Left kidney (tissue), 2 donors: Measurements from ENCODE around the gene ASTN2. TPM values are rescaled to one million over a fixed set of nuclear protein-coding genes. Genes with fewer than 3 reads are reported as not detected.

Experiments
- DNase-seq: peaks from one replicate; pipeline ENCODE4 v3.0.0-alpha.2; 2013
- polyA plus RNA-seq: library from polyadenylated mRNA; unstranded; fragments of 120-200 nt; gene quantifications from one replicate; pipeline ENCODE4 v1.2.1, GENCODE V29; 2013; ENCODE audit not compliant: insufficient read length

The ASTN2 gene
- polyA plus RNA-seq, 1 donor: 17.2 TPM

DNA sequence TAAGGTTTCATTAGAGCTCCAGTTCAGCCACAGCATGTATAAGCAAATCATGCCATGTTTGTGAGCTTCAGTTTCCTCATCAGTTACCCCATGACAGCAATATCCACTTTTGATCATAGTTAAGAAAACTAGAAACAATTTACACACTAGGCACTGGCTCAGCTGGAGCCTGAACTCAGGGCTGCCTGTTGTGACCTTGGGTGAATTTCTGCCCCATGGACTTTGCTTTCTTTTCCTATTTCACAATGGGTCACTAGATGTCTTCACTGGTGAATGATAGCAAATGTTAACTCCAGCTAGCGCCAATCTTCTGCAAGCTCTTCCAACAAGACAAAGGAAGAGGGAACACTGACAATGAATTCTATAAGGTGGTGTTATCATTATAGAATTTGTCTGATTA is 961.1 kb downstream of the ASTN2 start:
- DNase-seq: no peak

DNA sequence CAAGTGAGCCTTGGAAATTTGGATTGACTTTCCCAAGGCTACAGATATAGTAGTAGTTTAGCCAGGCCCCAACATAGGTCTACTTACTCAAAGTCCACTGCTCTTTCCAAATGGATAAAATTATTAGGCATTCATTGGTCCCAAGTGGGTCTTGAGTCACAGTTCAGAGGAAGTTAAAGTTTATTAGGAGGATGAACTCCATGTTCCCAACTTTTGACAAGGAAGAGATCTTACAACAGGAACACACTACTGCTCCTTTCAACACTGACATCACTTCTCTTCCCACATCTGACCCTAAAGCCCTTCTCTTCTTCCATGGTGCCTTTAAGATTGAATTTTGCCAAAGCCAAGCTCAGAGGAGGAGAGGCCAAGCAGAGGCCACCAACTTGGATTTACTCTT is 962.2 kb downstream of the ASTN2 start:
- no peak for DNase-seq

DNA sequence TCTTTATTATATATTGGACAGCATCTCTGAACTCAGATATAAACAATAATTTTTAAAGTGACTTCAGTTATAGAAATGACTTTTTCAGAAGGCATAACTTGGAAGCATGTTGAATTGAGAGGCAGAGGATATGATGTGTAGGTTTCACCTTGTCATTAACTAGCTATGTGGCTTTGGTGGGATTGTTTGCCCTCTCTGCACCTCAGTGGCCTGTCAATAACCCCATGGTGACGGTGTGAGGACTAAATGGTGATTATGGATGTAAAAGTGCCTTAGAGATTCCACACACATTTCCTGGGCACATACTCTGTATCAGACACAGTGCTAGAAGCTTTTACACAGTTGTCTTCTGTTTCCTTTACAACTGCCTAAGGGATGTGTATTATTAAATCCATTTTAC is 962.6 kb downstream of the ASTN2 start:
- no peak for DNase-seq

DNA sequence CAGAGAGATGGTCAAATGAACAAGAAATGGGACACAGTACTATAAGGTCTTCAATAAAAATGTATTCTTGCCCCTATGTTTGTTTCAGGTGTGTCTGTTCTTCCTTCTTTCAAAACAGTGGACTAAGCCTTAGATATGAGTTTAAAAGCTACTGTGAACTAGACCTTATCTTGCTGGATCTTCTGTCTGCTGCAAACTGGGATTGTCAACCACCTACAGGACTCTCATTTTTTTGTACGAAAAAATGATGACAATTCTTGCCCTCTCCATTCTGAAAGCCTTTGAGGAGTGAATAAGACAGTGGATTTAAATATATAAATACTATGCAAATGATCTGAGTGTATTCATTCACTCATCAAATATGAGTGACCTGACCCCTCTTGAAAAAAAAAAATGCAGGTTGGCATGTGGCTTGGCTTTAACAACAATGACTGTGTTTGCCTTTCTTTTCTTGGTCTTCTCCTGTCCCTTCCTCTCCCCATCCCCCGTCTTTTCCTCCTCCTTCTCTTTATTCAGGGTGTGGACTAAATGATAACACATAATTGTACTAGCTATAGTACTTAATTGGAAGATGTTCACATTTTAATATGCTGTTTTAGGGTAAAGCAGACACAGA is 963.2 kb downstream of the ASTN2 start:
- no peak for DNase-seq

DNA sequence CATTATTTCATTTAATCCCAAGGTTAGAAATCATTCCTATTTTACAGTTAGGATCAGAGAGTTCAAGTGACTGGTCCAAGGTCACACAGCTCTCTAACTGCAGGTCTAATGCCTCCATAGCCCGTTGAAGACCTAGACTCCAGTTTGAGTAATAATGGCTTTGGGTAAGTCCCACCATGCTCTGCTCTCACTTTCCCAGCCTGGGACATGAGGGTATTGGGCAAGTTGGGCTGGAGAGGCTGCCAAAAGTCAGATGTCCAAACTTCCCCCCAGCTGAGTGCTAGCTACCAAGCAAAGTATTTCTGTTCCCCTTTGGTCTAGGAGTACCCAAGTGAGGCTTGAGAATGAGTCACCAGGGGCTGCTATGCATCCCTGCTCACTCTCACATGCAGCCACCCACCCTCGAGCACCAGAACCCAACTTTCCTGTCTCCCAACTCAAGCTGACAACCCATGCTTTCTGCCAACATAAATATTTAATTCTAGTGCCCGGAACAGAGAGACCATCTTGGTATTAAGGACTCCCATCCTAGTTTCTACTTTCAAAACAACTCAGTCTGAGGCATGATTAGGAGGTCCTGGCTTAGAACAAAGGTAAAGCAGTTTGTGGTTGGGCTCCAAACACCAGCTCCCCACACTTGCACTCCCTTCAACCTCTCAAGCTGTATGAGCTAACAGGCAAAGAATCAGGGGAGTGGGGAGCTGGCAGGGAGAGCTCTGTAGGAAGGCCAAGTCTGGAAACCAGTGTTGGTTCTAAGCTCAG is 964.3 kb downstream of the ASTN2 start:
- no peak for DNase-seq

DNA sequence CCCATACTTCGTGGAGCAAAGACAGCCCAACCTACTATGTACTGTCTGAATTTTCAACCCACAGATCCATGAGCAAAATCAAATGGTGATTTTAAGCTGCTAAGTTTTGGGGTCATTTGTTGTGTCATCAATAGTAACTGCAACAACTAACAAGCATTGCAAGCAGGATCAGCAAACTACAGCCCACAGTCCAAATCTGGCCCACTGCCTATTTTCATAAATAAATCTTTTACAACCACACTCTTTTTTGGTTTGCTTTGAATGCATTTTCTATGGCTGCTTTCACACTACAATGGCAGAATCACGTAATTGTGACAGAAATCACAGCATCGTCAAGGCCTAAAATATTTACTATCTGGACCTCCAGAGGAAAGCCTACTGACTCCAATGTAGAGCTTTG is 964.9 kb downstream of the ASTN2 start:
- DNase-seq: no peak

DNA sequence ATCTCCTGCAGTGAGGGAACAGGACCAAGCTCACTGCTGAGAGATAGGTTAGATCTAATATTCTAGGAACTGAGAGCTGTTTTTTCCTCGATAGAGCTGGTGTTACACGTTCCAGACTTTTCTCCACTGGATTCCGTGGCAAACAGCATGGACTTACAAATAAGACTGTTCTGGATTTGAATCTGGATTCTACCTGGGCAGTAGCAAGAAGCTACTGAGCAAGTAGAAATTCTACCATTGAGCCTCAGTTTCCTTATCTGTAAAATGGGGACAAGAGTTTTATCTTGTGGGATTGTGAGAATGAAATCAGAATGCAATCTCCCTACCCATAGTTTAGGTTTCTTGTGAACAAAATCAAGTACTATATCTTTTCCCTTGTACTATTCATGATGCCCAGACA is 966.4 kb downstream of the ASTN2 start:
- DNase-seq: no peak

- peak; percentile 70 for DNase-seq
Observed at GRCh38 chr9:116447934-116448333, 966.9 kb downstream of the ASTN2 start.

- DNase-seq: no peak
Observed at GRCh38 chr9:116442528-116442927, 972.3 kb downstream of the ASTN2 start.

GRCh38 chr9:116437411-116438370 is 977.2 kb downstream of the ASTN2 start:
- DNase-seq: no peak

DNA sequence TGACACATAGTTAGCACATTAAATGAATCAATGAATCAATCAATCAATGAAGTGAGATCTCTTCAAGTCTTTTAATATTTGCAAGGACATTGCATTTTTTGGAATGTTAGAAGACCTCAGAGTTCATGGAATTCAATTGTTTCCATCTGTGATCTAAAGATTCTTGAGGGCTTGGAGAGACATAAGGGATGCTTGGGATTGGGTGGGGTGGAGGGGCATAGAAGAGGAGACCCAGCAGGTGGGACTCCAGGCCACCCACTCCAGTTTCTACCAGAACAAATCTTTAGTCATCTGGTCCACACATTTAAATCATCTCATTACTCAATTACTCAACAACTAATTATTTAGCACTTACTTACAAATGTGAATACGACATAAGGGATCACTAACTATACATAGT is 978.7 kb downstream of the ASTN2 start:
- no peak for DNase-seq

GRCh38 chr9:116435706-116436105 is 979.2 kb downstream of the ASTN2 start:
- DNase-seq: no peak

DNA sequence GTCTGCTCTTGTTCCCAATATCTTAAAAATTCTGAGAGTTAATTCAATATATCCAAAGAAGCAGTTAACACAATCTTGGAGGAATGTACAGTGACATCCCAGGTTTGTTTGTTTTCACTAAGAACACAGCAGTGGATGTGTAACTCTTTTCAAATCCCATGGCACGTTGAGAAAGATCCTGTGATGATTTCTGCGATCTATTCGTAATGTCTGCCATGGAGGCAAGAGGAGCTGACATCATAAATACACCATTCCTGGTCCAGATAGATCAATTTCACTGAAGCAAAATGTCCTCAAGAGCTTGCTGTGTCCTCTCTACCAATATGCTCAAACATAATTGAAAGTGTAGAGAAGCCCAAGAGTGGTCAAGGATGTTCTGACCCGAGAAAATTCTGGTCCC is 980.5 kb downstream of the ASTN2 start:
- DNase-seq: no peak

- no peak for DNase-seq
Observed at GRCh38 chr9:116432051-116432450, 982.8 kb downstream of the ASTN2 start.

DNA sequence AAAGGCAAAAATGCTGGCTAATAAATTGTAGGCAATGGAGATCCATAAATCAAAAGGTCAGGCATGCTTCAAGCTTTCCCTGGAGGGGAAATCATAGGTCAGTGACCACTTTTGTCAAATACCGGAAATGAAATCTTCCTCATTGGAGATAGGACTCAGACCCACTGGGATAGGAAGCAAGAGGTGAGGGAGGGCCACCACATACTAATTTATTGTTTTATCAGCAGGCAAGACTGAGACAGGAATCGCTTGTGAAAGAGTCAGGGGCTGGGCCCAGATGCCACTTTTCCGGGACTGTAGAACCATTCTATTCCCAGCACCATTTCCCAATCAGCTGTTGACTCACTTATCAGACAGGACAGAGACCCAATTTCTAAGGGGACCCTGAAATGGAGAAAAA is 984.0 kb downstream of the ASTN2 start:
- no peak for DNase-seq

DNA sequence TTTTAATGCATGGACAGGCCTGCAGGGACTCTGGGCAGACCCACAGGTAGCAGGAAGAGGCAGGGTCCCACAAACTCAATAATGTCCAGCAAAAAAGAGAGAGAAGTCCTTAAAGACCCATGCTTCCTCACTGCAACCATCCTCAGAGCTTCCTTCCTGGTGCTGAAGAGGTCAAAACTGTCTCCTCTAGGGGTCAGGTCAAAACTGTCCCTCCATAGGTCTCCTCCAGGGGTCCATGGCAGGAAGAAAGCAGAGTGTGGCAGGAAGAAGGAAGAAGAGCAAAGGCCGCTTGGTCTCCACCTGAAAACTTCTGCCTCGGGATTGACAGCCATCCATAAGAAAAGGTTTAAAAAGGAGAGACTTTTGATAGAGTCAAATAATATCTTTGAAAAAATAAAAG is 989.6 kb downstream of the ASTN2 start:
- no peak for DNase-seq

DNA sequence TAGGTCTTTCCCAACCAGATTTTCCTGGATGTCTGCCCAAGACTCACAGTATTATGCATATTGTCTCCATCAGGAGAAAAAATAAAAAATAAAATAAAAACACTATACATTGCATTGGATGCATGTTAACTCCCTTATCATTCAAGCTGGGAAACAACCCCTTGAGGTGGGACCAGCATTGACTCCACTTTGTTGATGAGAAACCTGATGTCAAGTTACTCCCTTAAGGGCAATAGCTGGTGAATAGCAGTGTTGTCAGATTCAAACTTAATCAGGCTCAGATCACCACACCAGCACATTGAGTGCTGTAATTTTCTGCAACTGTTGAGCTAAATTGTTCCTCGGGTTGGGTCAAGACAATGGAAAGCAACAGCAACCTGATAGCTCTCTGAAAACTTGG is 991.7 kb downstream of the ASTN2 start:
- DNase-seq: no peak

DNA sequence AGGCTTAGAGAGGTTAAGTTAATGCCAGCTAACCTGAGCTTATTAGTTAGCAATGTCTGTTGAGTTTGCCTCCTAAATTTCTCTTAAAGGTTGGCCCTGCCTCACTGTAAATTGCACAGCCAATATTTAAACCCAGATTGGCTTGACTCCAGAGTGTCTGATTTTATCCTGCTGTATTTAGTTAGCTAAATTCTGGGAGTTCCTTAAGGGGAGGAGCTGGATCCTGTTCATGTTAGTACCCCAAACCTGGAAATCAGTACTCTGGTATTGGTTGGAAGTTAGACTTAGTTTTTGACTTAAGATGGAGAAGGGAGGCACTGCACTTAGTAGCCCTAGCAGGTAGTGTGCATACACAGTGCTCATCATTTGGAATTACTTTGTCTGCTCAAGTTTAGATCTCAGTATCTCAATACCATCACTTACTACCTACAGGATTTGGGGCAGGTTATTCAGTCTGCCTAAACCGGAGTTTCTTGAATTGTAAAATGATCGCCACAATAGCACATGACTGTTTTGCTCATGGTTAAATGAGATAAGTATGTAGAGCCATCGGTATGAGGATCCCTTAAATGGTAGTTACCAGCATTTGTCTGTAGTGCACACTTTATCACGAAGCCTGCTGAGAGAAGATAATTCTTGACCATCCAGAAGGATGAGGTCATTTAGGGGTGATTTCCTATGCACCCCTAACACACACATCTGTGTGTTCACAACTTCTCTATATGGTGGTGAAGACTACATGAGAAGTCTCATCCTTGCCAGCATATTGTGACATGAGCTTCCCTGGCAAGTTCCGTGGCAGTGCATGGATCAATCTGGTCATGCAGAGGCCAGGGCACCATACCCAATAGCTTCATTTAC is 992.5 kb downstream of the ASTN2 start:
- no peak for DNase-seq

- no peak for DNase-seq
Observed at GRCh38 chr9:116420993-116421538, 993.8 kb downstream of the ASTN2 start.

DNA sequence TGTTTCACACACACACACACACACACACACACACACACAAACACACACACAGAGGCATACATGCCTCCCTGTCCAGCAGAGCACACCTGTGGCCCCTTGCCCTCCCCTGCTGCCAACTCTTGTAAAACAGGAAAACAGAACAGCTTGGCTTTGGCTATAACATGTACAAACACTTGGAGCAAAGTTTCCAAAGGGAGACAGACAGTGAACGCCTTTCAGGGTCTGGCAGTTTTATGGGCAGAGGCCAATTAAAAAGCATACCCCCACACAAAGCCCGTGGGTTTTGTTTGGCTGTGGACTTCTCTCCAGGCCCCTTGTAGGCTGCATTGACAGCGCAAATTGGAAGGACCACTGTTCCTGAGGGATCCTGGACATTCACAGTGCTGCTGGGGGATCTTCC is 995.7 kb downstream of the ASTN2 start:
- DNase-seq: peak; percentile 55

DNA sequence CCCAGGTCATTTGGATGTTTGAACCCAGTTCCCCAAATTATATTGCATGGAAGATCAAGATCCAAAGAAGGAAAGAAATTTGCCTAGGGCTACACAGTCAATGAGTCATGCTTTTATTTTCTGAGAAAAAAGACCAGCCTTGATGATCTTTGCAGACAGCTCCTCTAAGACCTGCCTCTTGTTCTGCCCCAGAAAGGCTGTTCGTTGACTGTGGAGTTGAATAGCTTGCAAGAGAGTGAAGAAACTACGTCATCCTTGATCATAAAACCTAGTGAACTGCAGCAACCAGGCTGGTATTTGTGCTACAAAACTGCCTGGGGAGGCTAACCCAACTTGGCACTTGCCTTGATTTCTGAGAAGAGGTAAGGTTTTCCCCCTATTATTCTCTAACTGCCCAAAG is 997.4 kb downstream of the ASTN2 start:
- peak; percentile 40 for DNase-seq

GRCh38 chr9:116416421-116416820 is 998.4 kb downstream of the ASTN2 start:
- DNase-seq: no peak
